ENCODE data around the gene SUSD2. TPM values are rescaled to one million over a fixed set of nuclear protein-coding genes. Genes with fewer than 3 reads are reported as not detected.
"Not testable (repeated sequence)": the region's sequence is repeated elsewhere in the genome, so short reads cannot be mapped to it uniquely, and the experiment has no call there.

Gene SUSD2
- polyA plus RNA-seq, 1 donor (not counting 4 experiments of a cell fraction or from before 2014, with no cell fraction given) = 0.01 TPM

- Histone ChIP-seq H3K4me1 (ENCODE audit: control insufficient read depth, extremely low read depth, insufficient read depth, low read length) (no peaks in the 10 kb centered on the region), H3K27me3 (ENCODE audit: control insufficient read depth, extremely low read depth, insufficient read depth, low read length) (no peaks in the 10 kb centered on the region), H3K9me1 (ENCODE audit: control insufficient read depth, extremely low read depth, insufficient read depth, low read length) (no peaks in the 10 kb centered on the region), H3K4me2 (ENCODE audit: control insufficient read depth, extremely low read depth, insufficient read depth, low read depth, low read length) (no peak overlapping the region), H3K27ac (ENCODE audit: control insufficient read depth, insufficient read depth, low read length) (no peak overlapping the region), H3K79me2 (ENCODE audit: control insufficient read depth, insufficient read depth, low read length) (no peaks in the 10 kb centered on the region), H3K4me3 (ENCODE audit: control insufficient read depth in 2 of 3, extremely low read depth in 1 of 3, insufficient read depth in 2 of 3, low read depth in 1 of 3, low read length in 3 of 3) (no peak overlapping the region), H2AFZ (ENCODE audit: control insufficient read depth, low read length) (no peak overlapping the region), H3K9ac (ENCODE audit: control insufficient read depth, extremely low read depth, insufficient read depth, low read length) (no peak overlapping the region), H4K20me1 (ENCODE audit: control insufficient read depth, extremely low read depth, insufficient read depth, low read length) (no peaks in the 10 kb centered on the region), H3K9me3 (ENCODE audit: control insufficient read depth, low read depth, low read length) (no peaks in the 10 kb centered on the region), H3K36me3 (ENCODE audit: control insufficient read depth in 2 of 2, extremely low read depth in 1 of 2, insufficient read depth in 2 of 2, low read length in 2 of 2) (no peaks in the 10 kb centered on the region)
- FAIRE-seq = no peak
- TF ChIP-seq, protein P1, sequence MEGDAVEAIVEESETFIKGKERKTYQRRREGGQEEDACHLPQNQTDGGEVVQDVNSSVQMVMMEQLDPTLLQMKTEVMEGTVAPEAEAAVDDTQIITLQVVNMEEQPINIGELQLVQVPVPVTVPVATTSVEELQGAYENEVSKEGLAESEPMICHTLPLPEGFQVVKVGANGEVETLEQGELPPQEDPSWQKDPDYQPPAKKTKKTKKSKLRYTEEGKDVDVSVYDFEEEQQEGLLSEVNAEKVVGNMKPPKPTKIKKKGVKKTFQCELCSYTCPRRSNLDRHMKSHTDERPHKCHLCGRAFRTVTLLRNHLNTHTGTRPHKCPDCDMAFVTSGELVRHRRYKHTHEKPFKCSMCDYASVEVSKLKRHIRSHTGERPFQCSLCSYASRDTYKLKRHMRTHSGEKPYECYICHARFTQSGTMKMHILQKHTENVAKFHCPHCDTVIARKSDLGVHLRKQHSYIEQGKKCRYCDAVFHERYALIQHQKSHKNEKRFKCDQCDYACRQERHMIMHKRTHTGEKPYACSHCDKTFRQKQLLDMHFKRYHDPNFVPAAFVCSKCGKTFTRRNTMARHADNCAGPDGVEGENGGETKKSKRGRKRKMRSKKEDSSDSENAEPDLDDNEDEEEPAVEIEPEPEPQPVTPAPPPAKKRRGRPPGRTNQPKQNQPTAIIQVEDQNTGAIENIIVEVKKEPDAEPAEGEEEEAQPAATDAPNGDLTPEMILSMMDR (optimal IDR thresholded peaks at IDR 0.05 in 1 of 3, IDR thresholded peaks at IDR 0.05 in 1 of 3, conservative IDR thresholded peaks at IDR 0.05 in 1 of 3; ENCODE audit: extremely low read depth in 1 of 3, insufficient read depth in 2 of 3, low read length in 3 of 3) = no peak
- no peak for TF ChIP-seq EZH2 (IDR thresholded peaks at IDR 0.05; ENCODE audit: low read length)
- no peak for DNase-seq (ENCODE audit: low read depth, low spot score)
- dilution Hi-C loops (cut with MboI; ENCODE audit: extremely low pct_ligation_motif_present, low sequenced_read_pairs) = no loop called here
Observed at GRCh38 chr22:24181996-24182899, 961 bp downstream of the SUSD2 start.

GRCh38 chr22:24182900-24183246, 1.6 kb downstream of the SUSD2 start:
- not testable (repeated sequence) for H3K27ac ChIP-seq (ENCODE audit: control insufficient read depth, insufficient read depth, low read length); FAIRE-seq

More at GRCh38 chr22:24182900-24183246, 1.6 kb downstream of the SUSD2 start:
- H3K4me3 ChIP-seq (ENCODE audit: control insufficient read depth in 2 of 3, extremely low read depth in 1 of 3, insufficient read depth in 2 of 3, low read depth in 1 of 3, low read length in 3 of 3); dilution Hi-C loops (cut with MboI; ENCODE audit: extremely low pct_ligation_motif_present, low sequenced_read_pairs); H3K27me3 ChIP-seq (ENCODE audit: control insufficient read depth, extremely low read depth, insufficient read depth, low read length); H3K9me3 ChIP-seq (ENCODE audit: control insufficient read depth, low read depth, low read length); H3K9ac ChIP-seq (ENCODE audit: control insufficient read depth, extremely low read depth, insufficient read depth, low read length); H2AFZ ChIP-seq (ENCODE audit: control insufficient read depth, low read length); H3K4me2 ChIP-seq (ENCODE audit: control insufficient read depth, extremely low read depth, insufficient read depth, low read depth, low read length); H3K79me2 ChIP-seq (ENCODE audit: control insufficient read depth, insufficient read depth, low read length); DNase-seq (ENCODE audit: low read depth, low spot score); H4K20me1 ChIP-seq (ENCODE audit: control insufficient read depth, extremely low read depth, insufficient read depth, low read length); H3K9me1 ChIP-seq (ENCODE audit: control insufficient read depth, extremely low read depth, insufficient read depth, low read length); H3K4me1 ChIP-seq (ENCODE audit: control insufficient read depth, extremely low read depth, insufficient read depth, low read length); H3K36me3 ChIP-seq (ENCODE audit: control insufficient read depth in 2 of 2, extremely low read depth in 1 of 2, insufficient read depth in 2 of 2, low read length in 2 of 2): not testable (repeated sequence)

Measured in keratinocyte (primary cell).